NCI-H460 (cell line): Measurements from ENCODE around the gene LDHAL6B. TPM values are rescaled to one million over a fixed set of nuclear protein-coding genes. Genes with fewer than 3 reads are reported as not detected.

ENCODE experiments used
- DNase-seq: peaks from one replicate; pipeline ENCODE4 v3.0.0-alpha.2; 2016; ENCODE audit warnings: low read depth; ENCODE audit errors: extremely low read depth
- total RNA-seq: library from RNA; depleted of rRNA; stranded (reverse); fragments of >200 nt; shearing (Covaris generic); gene quantifications from 2 replicates; pipeline ENCODE4 v1.2.3, GENCODE V29; 2014

The LDHAL6B gene
- total RNA-seq, 1 experiment from 2014 or later: not detected

DNA sequence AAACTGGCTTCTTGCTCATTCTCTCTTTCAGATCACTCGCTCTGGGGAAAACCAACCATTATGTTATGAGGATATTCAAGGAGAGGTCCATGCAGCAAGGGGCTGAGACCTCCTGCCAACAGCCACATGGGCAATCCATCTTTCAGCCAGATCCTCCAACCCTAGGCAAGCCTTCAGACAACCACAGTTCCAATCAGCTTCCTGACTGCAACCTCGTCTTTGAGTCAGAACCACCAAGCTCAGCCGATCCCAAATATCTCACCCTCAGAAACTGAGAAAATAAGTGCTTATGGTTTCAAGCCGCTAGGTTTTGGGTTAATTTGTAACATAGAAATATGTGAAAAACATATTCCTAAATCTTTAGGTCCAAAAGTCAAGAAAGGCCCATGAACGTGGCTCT lies 10.3 kb downstream of the LDHAL6B start:
- no peak for DNase-seq

DNA sequence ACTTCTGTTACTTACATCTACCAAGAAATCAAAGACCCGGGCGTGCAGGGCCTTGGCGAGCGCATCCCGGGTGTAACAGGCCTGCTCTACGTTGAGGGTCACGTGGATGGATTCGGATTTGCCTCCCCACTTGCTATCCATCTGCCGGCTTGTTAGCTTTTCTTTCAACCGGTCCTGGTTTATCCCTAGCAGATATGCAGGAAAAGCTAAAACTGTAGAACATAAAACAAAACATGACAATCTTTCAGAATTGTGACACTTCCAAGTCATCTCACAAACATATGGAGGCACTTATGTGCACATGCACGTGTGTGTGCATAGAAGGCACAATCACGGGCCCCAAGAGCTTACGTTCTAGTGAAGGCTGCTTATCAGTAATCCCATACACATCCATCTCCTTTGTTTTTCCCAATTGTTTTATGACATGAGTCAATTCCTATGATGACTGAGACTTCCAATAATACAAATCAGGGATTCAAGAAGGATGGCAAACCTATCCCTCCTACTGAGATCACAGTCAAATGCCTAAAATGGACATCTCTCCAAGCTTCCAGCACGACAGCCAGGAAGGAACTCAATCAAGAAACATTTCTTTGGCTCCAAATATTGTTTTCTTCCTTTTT lies 11.3 kb downstream of the LDHAL6B start:
- no peak for DNase-seq

DNA sequence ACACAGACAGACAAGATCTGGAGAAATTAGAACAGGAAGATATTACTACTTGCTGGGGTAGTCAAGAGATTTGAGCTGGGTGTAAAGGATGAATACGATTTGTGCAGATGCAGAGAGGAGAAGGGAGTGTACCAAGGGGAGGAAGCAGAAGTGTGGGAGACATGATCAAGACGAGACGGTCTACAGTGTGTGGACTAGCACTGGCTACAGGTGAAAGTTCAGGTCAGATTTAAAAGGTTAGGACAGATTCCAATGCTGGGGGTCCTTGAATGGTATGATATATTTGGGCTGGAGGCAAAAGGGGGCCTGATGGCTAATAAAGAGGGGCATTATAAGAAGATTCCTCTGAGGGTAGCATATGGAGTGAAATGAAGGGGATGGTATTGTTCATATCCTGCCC lies 12.1 kb downstream of the LDHAL6B start:
- no peak for DNase-seq

DNA sequence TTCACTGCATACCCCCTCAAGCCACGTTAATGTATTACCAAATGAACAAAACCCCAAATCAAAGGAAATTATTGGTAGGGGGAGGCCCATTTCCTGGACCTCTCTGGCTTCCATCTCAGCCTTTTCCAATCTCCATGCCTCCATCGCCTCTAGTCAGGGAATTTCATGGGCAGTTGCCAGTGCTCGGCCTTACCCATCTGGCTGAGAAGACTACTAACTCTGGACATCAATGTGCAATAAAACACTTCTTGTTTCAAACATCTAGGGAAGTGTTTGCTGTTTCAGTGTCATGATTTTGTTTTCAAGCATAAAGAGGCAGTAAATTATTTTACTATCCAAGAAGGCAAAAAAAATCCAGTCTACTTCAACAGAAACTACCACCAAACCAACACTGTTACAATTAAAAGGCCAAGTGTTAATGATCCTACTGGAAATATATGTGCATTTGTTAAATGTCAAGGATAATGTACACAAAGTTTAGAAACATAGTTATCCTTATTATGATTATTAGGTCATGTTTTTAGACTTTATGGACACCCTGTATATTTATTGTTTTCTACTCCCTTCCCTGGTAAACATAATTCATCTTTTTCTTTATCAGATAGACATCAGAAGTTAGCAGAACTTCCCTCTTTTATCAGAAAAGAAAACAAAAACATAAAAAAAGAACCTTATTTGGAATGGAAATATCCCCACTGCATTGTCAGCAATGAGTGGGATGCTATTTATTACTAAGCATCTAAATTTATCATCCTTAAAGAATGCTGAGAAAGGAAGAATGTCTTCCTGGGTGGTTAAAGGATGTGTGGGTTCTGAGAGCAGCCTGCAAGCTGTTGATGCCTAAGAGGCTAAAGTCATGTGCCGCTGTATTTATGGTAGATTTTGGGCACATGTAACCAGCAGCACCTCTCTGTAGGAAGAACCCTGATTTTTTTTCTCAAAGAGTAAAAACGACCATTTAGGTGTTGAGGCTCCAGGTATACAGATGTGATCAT lies 15.2 kb downstream of the LDHAL6B start:
- DNase-seq: no peak

DNA sequence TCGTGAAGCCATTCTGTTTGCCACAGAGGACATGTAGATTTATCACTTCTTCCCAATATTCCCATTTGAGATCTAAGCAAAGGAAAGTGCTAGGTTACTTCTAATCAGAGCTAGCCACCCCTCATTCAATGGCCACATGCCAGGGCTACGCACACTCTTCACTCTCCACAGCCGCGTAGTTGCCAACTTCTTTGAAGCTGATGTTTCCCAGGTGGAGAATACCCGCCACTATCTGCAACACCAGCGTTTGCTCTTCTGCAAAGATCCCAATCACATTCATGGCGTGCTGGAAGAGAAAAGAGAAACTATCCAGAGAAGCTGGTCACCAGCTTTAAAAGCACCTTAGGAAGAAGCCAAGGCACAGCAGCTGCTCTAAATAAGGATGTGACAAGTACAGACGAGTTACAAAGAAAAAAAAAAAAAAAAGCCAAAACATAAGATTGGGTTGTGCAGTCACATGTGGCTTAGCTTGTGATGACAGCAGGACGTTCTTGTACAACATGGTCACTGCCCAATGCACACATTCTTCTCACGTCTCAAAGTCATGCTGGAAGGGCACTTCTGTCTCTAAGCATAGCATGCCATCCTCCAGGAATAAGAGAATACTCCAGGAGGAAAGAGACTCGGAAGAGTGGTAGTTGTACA lies 16.4 kb downstream of the LDHAL6B start:
- no peak for DNase-seq

DNA sequence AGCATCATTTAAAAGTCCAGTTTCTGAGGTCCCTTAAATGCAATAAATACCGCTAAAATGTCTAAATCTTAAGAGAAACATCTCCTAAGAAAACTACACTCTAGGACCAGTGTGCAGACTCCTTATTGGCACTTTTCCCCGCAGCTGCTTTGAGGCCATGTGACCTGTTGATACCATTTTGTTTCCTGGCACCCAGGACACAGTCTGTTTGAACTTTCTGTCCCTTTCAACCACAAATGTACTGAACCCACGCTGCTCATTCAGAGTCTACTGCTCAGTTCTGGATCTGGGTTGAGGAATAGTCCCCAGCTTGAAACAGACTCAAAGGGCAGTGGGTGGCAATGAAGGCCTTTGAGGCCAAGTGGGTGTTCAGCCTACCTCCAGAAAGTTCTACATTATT lies 17.1 kb downstream of the LDHAL6B start:
- no peak for DNase-seq

DNA sequence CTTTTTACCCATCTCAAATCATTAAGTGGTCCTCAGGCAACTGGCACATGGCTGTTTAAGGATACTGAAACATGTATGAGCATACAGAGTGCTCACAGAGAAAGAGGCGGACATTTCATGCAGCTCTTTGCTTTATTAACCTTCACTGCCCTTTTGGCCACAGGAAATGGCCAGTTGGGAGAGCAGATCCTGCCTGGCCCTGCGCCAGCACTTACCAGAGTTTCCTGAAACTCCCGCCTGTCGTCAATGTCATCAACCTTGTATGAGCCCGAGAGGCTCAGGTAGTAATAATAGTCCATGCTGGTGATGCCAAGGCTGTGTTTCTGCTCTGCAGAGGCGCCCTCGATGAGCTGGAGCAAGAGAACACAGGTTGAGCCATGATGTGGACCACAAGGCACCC lies 17.8 kb downstream of the LDHAL6B start:
- DNase-seq: no peak

DNA sequence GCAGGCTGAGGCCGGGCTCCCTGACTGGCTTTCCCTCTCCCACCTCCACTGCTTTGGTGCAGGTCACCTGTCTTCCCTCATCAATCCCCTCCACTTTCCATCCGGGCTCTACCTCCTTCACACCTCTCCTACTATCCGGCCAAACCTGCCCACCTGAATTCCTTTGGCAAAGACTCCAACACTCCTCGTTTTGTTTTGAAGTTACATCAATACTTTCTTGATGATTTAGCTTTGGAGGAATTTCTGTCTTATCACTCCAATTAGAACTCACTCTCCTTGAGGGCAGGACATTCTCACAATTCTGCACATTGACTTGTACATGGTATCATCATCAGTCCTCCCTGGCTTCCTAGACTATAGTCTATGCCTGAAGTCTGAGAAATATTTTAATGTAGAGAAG lies 20.4 kb downstream of the LDHAL6B start:
- DNase-seq: no peak

DNA sequence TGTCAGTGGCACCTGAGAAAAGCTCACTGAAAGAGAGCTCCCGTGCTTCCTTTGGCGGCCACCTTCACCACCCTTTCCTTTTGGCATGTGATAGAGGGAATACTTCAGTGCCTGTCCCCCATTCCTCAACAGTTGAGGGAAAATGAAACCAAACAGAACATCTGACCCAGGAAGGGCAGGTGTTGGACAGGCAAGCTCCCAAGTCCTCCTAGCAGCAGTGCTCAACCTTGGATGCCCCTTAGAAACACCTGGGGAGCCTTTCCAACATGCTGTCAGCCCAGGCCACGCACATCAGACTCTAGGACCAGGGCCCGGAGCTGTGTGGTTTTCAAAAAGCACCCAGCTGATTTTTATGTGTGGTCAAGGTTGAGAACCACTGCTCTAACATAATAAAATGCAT lies 22.4 kb downstream of the LDHAL6B start:
- no peak for DNase-seq

DNA sequence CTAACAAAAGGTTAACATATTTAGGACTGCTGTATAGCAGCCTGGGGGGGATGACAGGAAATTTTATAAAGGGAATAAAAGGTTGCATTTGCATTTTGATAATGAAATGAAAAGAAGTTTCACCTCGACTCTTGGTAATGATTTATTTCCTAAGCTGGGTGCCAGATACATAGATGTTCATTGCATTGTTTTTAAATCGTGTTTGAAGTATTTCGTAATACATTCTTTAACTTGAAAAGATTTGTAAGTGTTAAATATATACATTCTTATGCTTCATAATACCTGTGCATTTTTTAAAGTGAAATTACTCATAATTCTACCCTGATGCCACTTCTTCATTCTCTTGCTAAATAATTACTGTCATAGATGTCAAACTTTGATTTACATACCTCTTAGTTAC lies 22.8 kb downstream of the LDHAL6B start:
- no peak for DNase-seq

DNA sequence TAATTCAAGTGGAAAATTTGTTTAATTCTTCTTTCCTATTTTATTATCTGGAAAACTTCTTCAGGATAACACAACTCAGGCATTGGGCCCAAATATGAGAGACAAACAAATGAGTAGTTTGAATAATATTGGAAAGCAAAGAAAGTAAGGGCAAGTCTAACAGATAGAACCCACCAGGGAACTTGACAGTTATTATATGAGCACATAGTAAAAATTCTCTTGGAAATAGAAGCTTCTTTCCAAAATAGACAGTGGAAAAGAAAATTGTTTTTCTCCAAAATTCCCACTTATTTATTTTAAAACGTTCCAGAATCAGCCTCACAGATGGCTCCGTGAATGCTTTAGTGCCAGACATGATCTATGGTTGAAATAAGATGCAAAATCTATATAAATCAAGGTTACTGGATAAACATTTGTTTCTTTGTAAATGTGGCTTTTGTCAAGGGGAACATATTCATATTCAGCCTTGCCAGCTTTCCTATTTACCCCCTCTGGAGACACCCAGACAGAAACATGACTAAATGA lies 23.9 kb downstream of the LDHAL6B start:
- DNase-seq: no peak

DNA sequence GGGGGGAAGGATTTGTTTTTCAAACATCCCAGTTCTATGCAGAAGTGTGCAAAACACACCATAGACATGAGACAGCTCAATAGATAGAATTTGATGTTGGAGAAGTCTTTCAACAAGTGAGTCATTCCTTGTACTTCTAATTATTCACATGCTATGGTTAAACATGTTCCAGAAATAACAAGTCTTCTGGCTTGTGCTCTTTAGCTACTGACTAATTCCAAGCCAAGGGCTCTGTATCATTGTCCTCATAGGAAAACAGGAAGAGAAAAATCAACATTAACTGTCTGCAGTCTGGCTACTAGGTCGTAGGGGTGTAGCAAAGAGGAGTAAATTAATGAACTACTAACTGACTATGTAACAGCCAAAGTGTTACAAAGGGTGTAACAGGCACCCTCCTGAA lies 25.8 kb downstream of the LDHAL6B start:
- no peak for DNase-seq

DNA sequence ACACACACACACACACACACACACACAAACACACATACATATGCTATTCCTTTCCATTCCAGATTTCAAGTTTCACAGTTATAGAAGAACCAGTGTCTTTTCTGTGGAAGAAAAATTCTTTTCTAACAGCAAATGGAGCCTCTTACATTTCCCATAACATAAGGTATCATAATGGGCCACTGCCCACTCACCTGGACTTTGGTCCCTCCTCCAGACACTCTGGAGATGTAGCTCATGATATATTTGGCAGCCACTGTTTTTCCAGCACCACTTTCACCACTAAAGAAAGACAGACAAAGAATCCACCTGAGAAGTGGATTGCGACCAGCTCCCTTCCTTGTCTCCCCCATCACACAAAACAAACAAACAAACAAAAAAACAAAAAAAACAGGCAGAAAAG lies 29.8 kb downstream of the LDHAL6B start:
- no peak for DNase-seq

DNA sequence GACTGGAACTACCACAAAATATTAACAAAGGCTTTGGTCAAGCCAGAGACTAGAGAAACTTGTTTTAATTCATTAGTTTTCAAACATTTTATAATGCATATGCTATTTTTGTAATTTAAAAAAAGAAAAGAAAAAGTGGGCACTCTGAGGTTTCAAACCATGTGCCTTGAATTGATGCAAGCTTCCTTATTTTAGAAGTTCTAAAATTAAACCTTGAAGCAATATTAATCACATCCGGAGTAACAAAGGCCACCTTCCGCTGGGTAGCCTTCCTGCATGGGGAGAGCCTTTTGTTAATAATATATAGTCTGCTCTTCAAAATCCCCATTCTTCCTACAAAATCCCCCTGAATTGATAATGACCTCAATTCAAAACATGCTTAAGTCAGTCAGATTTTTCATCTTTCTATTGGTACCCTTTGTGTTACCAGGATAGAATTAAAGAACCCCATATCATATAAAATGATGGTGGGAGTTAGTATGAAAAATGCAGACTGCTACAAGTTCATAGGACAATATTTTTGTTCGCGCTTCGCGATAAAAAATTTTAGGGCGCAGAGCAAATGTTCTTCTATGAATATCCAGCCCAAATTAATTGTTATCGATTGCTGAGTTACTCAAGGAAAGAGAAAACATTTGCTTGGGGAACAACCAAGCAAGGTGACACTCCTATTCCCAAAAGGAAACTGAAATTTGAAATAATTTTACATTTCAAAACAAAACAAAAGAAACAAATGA lies 30.6 kb downstream of the LDHAL6B start:
- DNase-seq: no peak

DNA sequence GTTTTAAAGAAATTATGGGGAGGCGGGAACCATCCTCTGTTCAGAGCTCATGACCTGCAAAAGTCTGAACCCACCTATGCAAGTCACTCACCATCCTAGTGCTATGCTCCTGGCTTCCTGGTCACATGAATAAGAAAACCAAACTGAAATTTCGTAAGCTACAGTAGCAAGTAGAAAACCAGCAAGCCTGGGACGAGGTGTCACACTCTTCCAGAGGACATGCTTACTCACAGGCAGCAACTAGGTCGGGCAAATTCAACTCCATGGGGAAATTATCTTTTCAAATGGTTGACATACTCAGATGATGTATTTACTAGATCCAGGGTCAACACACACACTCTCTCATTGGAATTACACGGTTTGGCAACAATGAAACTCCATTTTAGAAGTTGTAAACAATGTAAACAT lies 31.3 kb downstream of the LDHAL6B start:
- DNase-seq: no peak

DNA sequence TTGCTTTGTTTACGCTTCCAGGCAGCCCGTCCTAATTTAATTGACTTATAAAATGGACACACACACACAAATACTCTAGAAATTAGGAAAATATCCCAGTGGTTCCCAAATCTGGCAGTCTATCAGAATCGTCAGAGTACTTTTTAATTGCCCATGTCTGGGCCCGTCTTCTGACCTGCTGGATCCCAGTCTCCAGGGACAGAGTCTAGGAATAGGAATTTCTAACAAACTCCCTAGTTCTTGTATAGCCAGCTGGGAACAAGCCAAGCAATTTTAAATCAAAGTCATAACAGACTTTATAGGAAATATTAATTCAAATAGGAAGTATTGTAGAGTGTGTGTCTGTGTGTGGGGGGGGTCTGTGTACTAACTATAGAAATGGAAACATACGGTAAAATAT lies 33.4 kb downstream of the LDHAL6B start:
- no peak for DNase-seq

DNA sequence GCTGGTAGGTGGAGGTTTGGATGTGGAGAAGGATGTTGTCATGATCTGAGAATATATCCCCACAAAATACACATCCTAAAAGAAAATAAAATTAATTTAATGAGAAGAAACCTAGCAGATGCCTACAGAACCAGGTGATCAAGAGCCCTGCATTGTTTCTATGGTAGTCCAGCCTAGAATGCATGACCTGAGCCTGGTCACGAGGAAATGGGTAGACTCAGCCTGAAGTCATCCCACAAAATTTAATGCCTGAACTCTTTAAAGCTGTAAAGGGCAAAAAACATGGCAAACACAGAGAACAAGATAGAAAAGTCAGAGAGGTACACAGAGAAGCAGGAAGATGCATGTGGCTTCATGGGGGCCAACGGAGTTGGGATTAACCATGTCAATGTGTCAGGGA lies 36.0 kb downstream of the LDHAL6B start:
- DNase-seq: no peak

DNA sequence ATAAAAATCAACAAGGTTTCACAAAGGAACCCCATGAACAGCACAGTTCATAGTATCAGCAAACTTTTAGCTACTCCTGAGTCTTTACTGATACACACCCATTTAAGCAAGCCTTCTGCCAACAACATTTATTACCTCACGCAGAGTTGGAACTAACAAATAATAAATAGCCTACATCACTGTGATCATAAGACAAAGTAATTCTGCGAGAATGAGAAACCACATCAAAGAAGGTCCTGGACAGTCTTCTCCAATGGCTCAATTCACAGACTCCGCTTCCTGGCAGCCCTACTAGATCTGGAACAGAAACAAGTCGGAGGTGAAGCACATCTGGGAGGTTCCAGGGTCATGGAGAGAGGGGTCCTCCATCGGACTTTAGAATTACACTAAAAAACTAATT lies 37.0 kb downstream of the LDHAL6B start:
- no peak for DNase-seq

DNA sequence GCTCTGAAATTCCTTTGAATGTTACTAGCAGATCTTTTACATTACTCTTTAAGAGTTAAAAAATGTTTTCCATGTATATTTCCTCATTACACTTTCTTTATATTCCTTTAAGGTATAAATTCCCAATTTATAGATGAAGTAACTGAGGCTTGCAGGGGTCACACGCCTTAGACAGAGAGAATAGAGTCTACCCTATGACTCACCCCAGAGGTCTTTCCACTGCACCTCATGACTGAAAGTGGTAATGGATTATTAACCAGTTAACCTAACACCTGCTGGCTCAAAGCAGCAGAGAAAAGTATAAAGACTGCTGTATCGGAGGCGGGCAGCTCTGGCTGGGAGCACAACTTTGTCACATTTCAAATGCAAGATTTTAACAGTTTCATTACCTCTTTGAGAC lies 37.7 kb downstream of the LDHAL6B start:
- DNase-seq: no peak

DNA sequence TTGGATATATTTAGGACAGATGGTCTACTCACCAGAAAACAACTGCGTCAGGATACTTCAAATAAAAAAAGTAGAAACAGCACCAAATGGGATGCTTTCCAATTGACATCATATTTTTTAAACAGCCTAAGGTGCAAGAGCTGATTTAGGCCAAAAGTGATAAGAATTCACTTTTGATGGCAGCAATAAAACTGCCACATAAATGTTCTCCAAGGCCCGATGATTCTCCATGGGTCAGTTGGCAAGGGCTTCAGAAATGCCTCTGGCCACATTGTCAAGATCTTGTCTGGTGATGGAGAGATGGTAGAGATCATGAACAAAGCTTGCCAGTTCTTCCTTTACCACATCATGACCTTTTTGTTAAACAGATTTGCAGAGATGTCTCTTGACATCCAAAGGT lies 38.9 kb downstream of the LDHAL6B start:
- no peak for DNase-seq

DNA sequence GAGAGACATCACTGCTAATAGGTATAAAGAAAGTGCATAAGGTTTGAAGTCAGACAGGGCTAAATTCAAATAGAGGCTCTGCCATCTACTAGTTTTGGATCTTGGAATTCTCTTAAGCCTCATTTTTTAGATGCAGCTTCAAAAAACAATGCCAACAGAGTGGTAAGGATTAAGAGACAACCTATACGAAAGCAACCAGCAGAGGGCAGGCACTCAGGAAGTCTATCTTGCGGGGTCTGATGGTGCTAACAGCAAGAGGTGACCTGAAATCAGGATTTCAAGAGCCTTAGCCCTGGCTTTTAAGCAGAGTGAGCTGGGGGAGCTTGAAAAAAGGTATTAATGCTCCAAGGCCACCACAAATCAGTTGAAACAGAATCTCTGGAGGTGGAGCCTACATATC lies 40.7 kb downstream of the LDHAL6B start:
- DNase-seq: peak; percentile 56
